ENCODE measurements around the gene SPINK8. TPM values are rescaled to one million over a fixed set of nuclear protein-coding genes. Genes with fewer than 3 reads are reported as not detected.
A peak's percentile ranks its signal among the peaks of the same experiment; 100 is the strongest.

SPINK8 gene
- total RNA-seq, 1 experiment from 2014 or later: not detected

DNA sequence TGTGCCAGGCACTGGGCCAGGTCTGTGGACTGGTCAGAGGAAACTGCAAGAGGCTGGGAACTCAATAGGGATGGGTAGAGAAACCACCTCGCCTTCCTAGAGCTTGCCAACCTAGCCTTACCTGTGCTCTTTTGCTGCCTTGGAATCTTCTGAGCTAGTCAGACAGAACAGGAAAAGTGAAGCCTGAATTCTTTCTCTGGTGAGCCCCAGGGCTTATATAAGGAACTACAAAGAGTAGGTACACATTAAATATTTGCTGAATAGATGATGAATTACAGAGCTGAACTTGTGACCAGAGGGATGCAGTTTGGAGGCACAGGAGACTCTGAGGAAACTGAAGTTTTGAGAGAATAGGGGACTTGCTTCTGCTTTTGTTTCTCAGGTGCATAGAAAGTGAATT lies 23.0 kb upstream of the SPINK8 start:
- no peak overlapping the region for H3K27ac Mint-ChIP-seq
- WGBS (ENCODE audit: extremely low coverage, insufficient read length, low lambda C conversion rate): no CpG with 5 or more reads among the region's 1 CpG
- Histone ChIP-seq H2BK15ac (ENCODE audit: low read depth, low read length) (no peak overlapping the region), H3K14ac (ENCODE audit: insufficient read depth, low read length) (no peak overlapping the region), H3K9me3 (ENCODE audit: control insufficient read depth, low read depth, low read length) (no peaks in the 10 kb centered on the region), H3K23me2 (ENCODE audit: insufficient read length, low read depth, low read length, poor library complexity, severe bottlenecking) (no peaks in the 10 kb centered on the region), H3K23ac (ENCODE audit: insufficient read length, low read depth, low read length) (no peak overlapping the region), H2AK5ac (ENCODE audit: insufficient read length, low read length) (no peak overlapping the region), H2BK120ac (ENCODE audit: low read depth, low read length, poor library complexity, severe bottlenecking) (no peak overlapping the region), H2AFZ (ENCODE audit: low read length) (no peak overlapping the region), H2BK20ac (ENCODE audit: low read depth, low read length, poor library complexity, severe bottlenecking) (no peak overlapping the region), H4K5ac (ENCODE audit: insufficient read length, low read depth, low read length) (no peak overlapping the region), H3K18ac (ENCODE audit: insufficient read length, low read depth, low read length) (no peak overlapping the region), H3T11ph (ENCODE audit: low read length) (no peak overlapping the region), H3K56ac (ENCODE audit: insufficient read length, low read depth, low read length) (no peak overlapping the region), H3K4me1 (ENCODE audit: insufficient read depth, low read length) (no peaks in the 10 kb centered on the region), H4K91ac (ENCODE audit: insufficient read length, low read depth, low read length) (no peak overlapping the region), H3K27ac (ENCODE audit: insufficient read length, low read depth, low read length) (no peak overlapping the region), H3K4ac (ENCODE audit: low read depth, low read length) (no peak overlapping the region), H3K79me1 (ENCODE audit: insufficient read depth, low read depth, low read length, poor library complexity, severe bottlenecking) (no peaks in the 10 kb centered on the region), H2BK5ac (ENCODE audit: insufficient read length, low read length) (no peak overlapping the region), H4K20me1 (ENCODE audit: control insufficient read depth, insufficient read depth, insufficient read length) (no peaks in the 10 kb centered on the region), H3K4me2 (ENCODE audit: insufficient read depth, insufficient read length, low read length) (no peak overlapping the region), H3K9ac (ENCODE audit: extremely low read depth, insufficient read length, low read length) (no peak overlapping the region), H2BK12ac (ENCODE audit: insufficient read length, low read depth, low read length) (peak overlapping the region; percentile 22), H3K27me3 (ENCODE audit: insufficient read depth, low read length) (no peaks in the 10 kb centered on the region; the same call in 1 of the 2 replicates), H4K8ac (replicated peaks; ENCODE audit: insufficient read length, low read depth, low read length) (no peak overlapping the region), H3K79me2 (ENCODE audit: insufficient read depth, low read length) (no peaks in the 10 kb centered on the region)
- H3K4me1 Mint-ChIP-seq: no peaks in the 10 kb centered on the region
- no peak for TF ChIP-seq CTCF (conservative IDR thresholded peaks at IDR 0.05)
- H3K36me3 Mint-ChIP-seq (ENCODE audit: insufficient read depth in 1 of 3, low read depth in 3 of 3): peaks cover 0 to 5% (median 0%) of the 10 kb centered on the region in 3 experiments; a peak in 2 of 7 replicates
- H3K27me3 Mint-ChIP-seq (ENCODE audit: low read depth): peaks cover 24% of the 10 kb centered on the region
- peaks cover 5 to 10% of the 10 kb centered on the region in 2 experiments for H3K9me3 Mint-ChIP-seq
- no peak overlapping the region for H3K4me3 Mint-ChIP-seq
- no peak for DNase-seq
